NCI-H446 (cell line): ENCODE data around the gene USP17L28.
"Not testable (repeated sequence)": the region's sequence is repeated elsewhere in the genome, so short reads cannot be mapped to it uniquely, and the experiment has no call there.

Experiments used
- DNase-seq, 2 experiments: peaks; one replicate each; lab custom pipeline; 2025; lab: John Stamatoyannopoulos, UW

USP17L28 gene

GRCh38 chr4:9348593-9348992 lies at the start of gene USP17L28:
Gene USP17L28 (plus strand): TSS chr4:9348893. CDS start chr4:9348893, 0 bp downstream.
- not testable (repeated sequence) for DNase-seq

GRCh38 chr4:9324191-9324590 lies 24.5 kb upstream of the USP17L28 start:
- not testable (repeated sequence) for DNase-seq

- not testable (repeated sequence) for DNase-seq
Observed at GRCh38 chr4:9324865-9325264, 23.8 kb upstream of the USP17L28 start, which contains the start of gene USP17L24. Gene USP17L24 (plus strand): TSS chr4:9325165. CDS start chr4:9325165, 0 bp downstream.

- DNase-seq, result not testable (repeated sequence)
Observed at GRCh38 chr4:9329611-9330010, 19.1 kb upstream of the USP17L28 start, which contains the start of gene USP17L25. Gene USP17L25 (plus strand): TSS chr4:9329911. CDS start chr4:9329911, 0 bp downstream.

- DNase-seq, result not testable (repeated sequence)
Observed at GRCh38 chr4:9334358-9334757, 14.3 kb upstream of the USP17L28 start, which contains the start of gene USP17L26. Gene USP17L26 (plus strand): TSS chr4:9334658. CDS start chr4:9334658, 0 bp downstream.

GRCh38 chr4:9339103-9339502 lies 9.6 kb upstream of the USP17L28 start, which contains the start of gene USP17L5:
Gene USP17L5 (plus strand): TSS chr4:9339403. CDS start chr4:9339403, 0 bp downstream.
- not testable (repeated sequence) for DNase-seq

GRCh38 chr4:9343848-9344247 lies 4.8 kb upstream of the USP17L28 start, which contains the start of gene USP17L27:
Gene USP17L27 (plus strand): TSS chr4:9344148. CDS start chr4:9344148, 0 bp downstream.
- not testable (repeated sequence) for DNase-seq

- DNase-seq, result not testable (repeated sequence)
Observed at GRCh38 chr4:9350866-9351265, 2.2 kb downstream of the USP17L28 start.

- not testable (repeated sequence) for DNase-seq
Observed at GRCh38 chr4:9353338-9353737, 4.6 kb downstream of the USP17L28 start, which contains the start of gene USP17L29. Gene USP17L29 (plus strand): TSS chr4:9353638. CDS start chr4:9353638, 0 bp downstream.

- DNase-seq, result not testable (repeated sequence)
Observed at GRCh38 chr4:9362829-9363228, 14.1 kb downstream of the USP17L28 start, which contains the start of gene USP17L30. Gene USP17L30 (plus strand): TSS chr4:9363129. CDS start chr4:9363129, 0 bp downstream.

- not testable (repeated sequence) for DNase-seq
Observed at GRCh38 chr4:9379881-9380280, 31.2 kb downstream of the USP17L28 start.

- not testable (repeated sequence) for DNase-seq
Observed at GRCh38 chr4:9381012-9381534, 32.4 kb downstream of the USP17L28 start.

- no peak for DNase-seq
Observed at GRCh38 chr4:9384126-9384525, 35.4 kb downstream of the USP17L28 start.

- DNase-seq, result not testable (repeated sequence)
Observed at GRCh38 chr4:9389001-9389400, 40.3 kb downstream of the USP17L28 start.
